HG02885 (cell line): Measurements from ENCODE around the gene QRICH2.

ENCODE experiments used
- ATAC-seq: cut with Tn5 transposase; IDR thresholded peaks from one replicate; pipeline ENCODE4 v1.9.1; 2021; ENCODE audit warnings: mild to moderate bottlenecking; ENCODE audit not compliant: unreplicated experiment, poor library complexity

QRICH2 gene

GRCh38 chr17:76278952-76279741, 28.9 kb downstream of the QRICH2 start:
- ATAC-seq: peak; percentile 66

- no peak for ATAC-seq
Observed at GRCh38 chr17:76278268-76278908, 29.7 kb downstream of the QRICH2 start.

- ATAC-seq: no peak
Observed at GRCh38 chr17:76277300-76278267, 30.5 kb downstream of the QRICH2 start.

- ATAC-seq: no peak
Observed at GRCh38 chr17:76276461-76277299, 31.4 kb downstream of the QRICH2 start.

- no peak for ATAC-seq
Observed at GRCh38 chr17:76276069-76276431, 32.0 kb downstream of the QRICH2 start.

- ATAC-seq: no peak
Observed at GRCh38 chr17:76275382-76276068, 32.6 kb downstream of the QRICH2 start.

GRCh38 chr17:76274112-76274956, 33.7 kb downstream of the QRICH2 start:
- no peak for ATAC-seq

- no peak for ATAC-seq
Observed at GRCh38 chr17:76273445-76274111, 34.5 kb downstream of the QRICH2 start.

GRCh38 chr17:76272541-76273444, 35.3 kb downstream of the QRICH2 start:
- peak; percentile 22 for ATAC-seq

GRCh38 chr17:76271669-76272540, 36.2 kb downstream of the QRICH2 start:
- peak; percentile 45 for ATAC-seq

- peak; percentile 4 for ATAC-seq
Observed at GRCh38 chr17:76270770-76271668, 37.1 kb downstream of the QRICH2 start.

- ATAC-seq: no peak
Observed at GRCh38 chr17:76270127-76270592, 37.9 kb downstream of the QRICH2 start.

- ATAC-seq: no peak
Observed at GRCh38 chr17:76268991-76269981, 38.8 kb downstream of the QRICH2 start.
